Medulla oblongata (tissue), 1 donor: Measurements from ENCODE around the gene PAQR5.

Experiments
- DNase-seq: peaks from one replicate; pipeline ENCODE4 v3.0.0-alpha.2; 2015; ENCODE audit errors: extremely low spot score

The PAQR5 gene

GRCh38 chr15:69392352-69392751, 93.6 kb downstream of the PAQR5 start:
- no peak for DNase-seq

GRCh38 chr15:69393831-69394491, 95.2 kb downstream of the PAQR5 start:
- no peak for DNase-seq

GRCh38 chr15:69394556-69395282, 96.0 kb downstream of the PAQR5 start:
- DNase-seq: peak; percentile 81

- DNase-seq: no peak
Measured at GRCh38 chr15:69395460-69395859, 96.7 kb downstream of the PAQR5 start.

- no peak for DNase-seq
Measured at GRCh38 chr15:69395991-69396390, 97.3 kb downstream of the PAQR5 start.

- DNase-seq: no peak
Measured at GRCh38 chr15:69398491-69398891, 99.8 kb downstream of the PAQR5 start.

GRCh38 chr15:69400850-69401249, 102.1 kb downstream of the PAQR5 start:
- DNase-seq: no peak

GRCh38 chr15:69402816-69403215, 104.1 kb downstream of the PAQR5 start:
- no peak for DNase-seq

- DNase-seq: no peak
Measured at GRCh38 chr15:69403594-69403993, 104.9 kb downstream of the PAQR5 start.

- no peak for DNase-seq
Measured at GRCh38 chr15:69405110-69405509, 106.4 kb downstream of the PAQR5 start.

GRCh38 chr15:69407719-69408400, 109.1 kb downstream of the PAQR5 start:
- DNase-seq: no peak

GRCh38 chr15:69408841-69409240, 110.1 kb downstream of the PAQR5 start:
- DNase-seq: no peak

- DNase-seq: no peak
Measured at GRCh38 chr15:69410248-69410874, 111.6 kb downstream of the PAQR5 start.

GRCh38 chr15:69412274-69412673, 113.6 kb downstream of the PAQR5 start:
- DNase-seq: no peak

- no peak for DNase-seq
Measured at GRCh38 chr15:69412701-69413100, 114.0 kb downstream of the PAQR5 start.

GRCh38 chr15:69413822-69414700, 115.3 kb downstream of the PAQR5 start, which contains the start of gene KIF23:
TSS of gene KIF23 (plus strand) at chr15:69414349. CDS start at chr15:69414466, 117 bp downstream.
- DNase-seq: peak; percentile 89

- no peak for DNase-seq
Measured at GRCh38 chr15:69414701-69415167, 116.0 kb downstream of the PAQR5 start.

GRCh38 chr15:69415381-69415780, 116.7 kb downstream of the PAQR5 start:
- no peak for DNase-seq

GRCh38 chr15:69417581-69417980, 118.9 kb downstream of the PAQR5 start:
- no peak for DNase-seq

GRCh38 chr15:69421498-69421897, 122.8 kb downstream of the PAQR5 start:
- no peak for DNase-seq

- no peak for DNase-seq
Measured at GRCh38 chr15:69422336-69422895, 123.7 kb downstream of the PAQR5 start.
